Fibroblast of lung (primary cell): Measurements from ENCODE around the gene GAB2. TPM values are rescaled to one million over a fixed set of nuclear protein-coding genes. Genes with fewer than 3 reads are reported as not detected.

Experiments
- DNase-seq, 2 donors: peaks; one replicate each; pipeline versions ENCODE4 v3.0.0 to v3.0.0-alpha.2; 2010; ENCODE audit warnings: low read depth in 2 of 2
- H2AFZ ChIP-seq: 2 replicates; pipeline ENCODE4 v1.5.1; 2012; ENCODE audit warnings: low read length, control low read depth, inconsistent platforms
- H3K27ac ChIP-seq: 2 replicates; pipeline ENCODE4 v1.5.1; 2011; ENCODE audit warnings: low read length, control low read depth; ENCODE audit not compliant: insufficient read depth
- H3K27me3 ChIP-seq: 2 replicates; pipeline ENCODE4 v1.5.1; 2011; ENCODE audit warnings: mild to moderate bottlenecking, low read length; ENCODE audit not compliant: control insufficient read depth, insufficient read depth
- H3K36me3 ChIP-seq: 2 replicates; pipeline ENCODE4 v1.5.1; 2011; ENCODE audit warnings: low read length; ENCODE audit not compliant: control insufficient read depth, insufficient read depth
- H3K4me1 ChIP-seq: 2 replicates; pipeline ENCODE4 v1.5.1; 2011; ENCODE audit warnings: low read length; ENCODE audit not compliant: control insufficient read depth, insufficient read depth; ENCODE audit errors: extremely low read depth
- H3K4me2 ChIP-seq: 2 replicates; pipeline ENCODE4 v1.5.1; 2011; ENCODE audit warnings: low read length, control low read depth; ENCODE audit not compliant: insufficient read depth; ENCODE audit errors: extremely low read depth
- H3K4me3 ChIP-seq, 4 experiments: fragments of 200-600 bp in 1 of 4; sonication (generic) in 1 of 4; replicated peaks in 1 of 4; 2 replicates each; pipeline ENCODE4 v1.5.1; 2011 to 2016; ENCODE audit warnings: low read length in 4 of 4, low read depth in 3 of 4, mild to moderate bottlenecking in 3 of 4, control low read depth in 2 of 4, inconsistent platforms in 1 of 4, mixed read lengths in 1 of 4; ENCODE audit not compliant: insufficient read depth in 1 of 4; ENCODE audit errors: control extremely low read depth in 1 of 4
- H3K79me2 ChIP-seq: 2 replicates; pipeline ENCODE4 v1.5.1; 2012; ENCODE audit warnings: mild to moderate bottlenecking, low read length, inconsistent platforms; ENCODE audit not compliant: control insufficient read depth, insufficient read depth
- H3K9ac ChIP-seq: 2 replicates; pipeline ENCODE4 v1.5.1; 2011; ENCODE audit warnings: mild to moderate bottlenecking, low read length, control low read depth; ENCODE audit not compliant: insufficient read depth
- H3K9me3 ChIP-seq: 2 replicates; pipeline ENCODE4 v1.5.1; 2012; ENCODE audit warnings: low read depth, low read length; ENCODE audit not compliant: control insufficient read depth, insufficient read depth
- H4K20me1 ChIP-seq: 2 replicates; pipeline ENCODE4 v1.5.1; 2011; ENCODE audit warnings: low read length; ENCODE audit not compliant: control insufficient read depth, insufficient read depth; ENCODE audit errors: extremely low read depth
- CTCF ChIP-seq, 2 donors: IDR thresholded peaks in 1 of 2; conservative IDR thresholded peaks in 1 of 2; 1 replicate in 1 of 2; 2 replicates in 1 of 2; pipeline ENCODE4 v1.5.1; 2011 to 2012; ENCODE audit warnings: low read length in 2 of 2, control low read depth in 1 of 2, inconsistent platforms in 1 of 2, low read depth in 1 of 2, mild to moderate bottlenecking in 1 of 2
- EZH2 ChIP-seq: IDR thresholded peaks from 2 replicates; pipeline ENCODE4 v1.5.1; 2012; ENCODE audit warnings: low read length, control low read depth, mild to moderate bottlenecking; ENCODE audit errors: missing control alignments
- polyA plus RNA-seq, 2 donors: library from polyadenylated mRNA; depleted of rRNA in 1 of 2; stranded (reverse) in 1 of 2; unstranded in 1 of 2; fragments of >200 nt; gene quantifications; 2 replicates each; pipeline ENCODE4 v1.2.1, GENCODE V29; 2011 to 2012; ENCODE audit warnings: missing spikeins in 1 of 2
- total RNA-seq: library from RNA; depleted of rRNA; stranded (reverse); fragments of >200 nt; gene quantifications from 2 replicates; pipeline ENCODE4 v1.2.1, GENCODE V29; 2014

Gene GAB2
- total and polyA plus RNA-seq, 2 donors (not counting 1 experiment from before 2014, with no cell fraction given): 7.1 to 14.0 TPM

GRCh38 chr11:78379039-78379670 lies 38.5 kb downstream of the GAB2 start:
- TF ChIP-seq EZH2 (no peak), CTCF (conservative IDR thresholded peaks at IDR 0.05 in 1 of 2, IDR thresholded peaks at IDR 0.05 in 1 of 2; ENCODE audit: low read depth in 1 of 2, low read length in 2 of 2) (no peak)
- Histone ChIP-seq H3K36me3 (no peaks in the 10 kb centered on the region), H2AFZ (no peak overlapping the region), H3K9me3 (no peaks in the 10 kb centered on the region), H3K4me2 (no peak overlapping the region), H3K4me1 (no peaks in the 10 kb centered on the region), H3K27ac (no peak overlapping the region), H3K9ac (no peak overlapping the region), H3K4me3 (no peak overlapping the region), H4K20me1 (no peaks in the 10 kb centered on the region), H3K79me2 (no peaks in the 10 kb centered on the region), H3K27me3 (no peaks in the 10 kb centered on the region)
- DNase-seq: no peak

- no peaks in the 10 kb centered on the region for H3K27me3 ChIP-seq
- no peak for DNase-seq
- no peak overlapping the region for H3K9ac ChIP-seq
- H3K4me2 ChIP-seq: no peak overlapping the region
- no peaks in the 10 kb centered on the region for H3K4me1 ChIP-seq
- no peaks in the 10 kb centered on the region for H3K9me3 ChIP-seq
- no peak overlapping the region for H3K27ac ChIP-seq
- no peak overlapping the region for H3K4me3 ChIP-seq
- no peak for TF ChIP-seq CTCF (conservative IDR thresholded peaks at IDR 0.05 in 1 of 2, IDR thresholded peaks at IDR 0.05 in 1 of 2; ENCODE audit: low read depth in 1 of 2, low read length in 2 of 2)
- H3K79me2 ChIP-seq: no peaks in the 10 kb centered on the region
- no peaks in the 10 kb centered on the region for H4K20me1 ChIP-seq
- H3K36me3 ChIP-seq: no peaks in the 10 kb centered on the region
- no peak overlapping the region for H2AFZ ChIP-seq
Observed at GRCh38 chr11:78377625-78378418, 39.8 kb downstream of the GAB2 start.

- TF ChIP-seq EZH2 (no peak), CTCF (conservative IDR thresholded peaks at IDR 0.05 in 1 of 2, IDR thresholded peaks at IDR 0.05 in 1 of 2; ENCODE audit: low read depth in 1 of 2, low read length in 2 of 2) (no peak)
Observed at GRCh38 chr11:78376858-78377257, 40.8 kb downstream of the GAB2 start.

More at GRCh38 chr11:78376858-78377257, 40.8 kb downstream of the GAB2 start:
- no peak overlapping the region for H3K4me3 ChIP-seq
- no peaks in the 10 kb centered on the region for H3K79me2 ChIP-seq
- H3K27ac ChIP-seq: no peak overlapping the region
- no peak overlapping the region for H3K9ac ChIP-seq
- H3K4me1 ChIP-seq: no peaks in the 10 kb centered on the region
- H3K27me3 ChIP-seq: no peaks in the 10 kb centered on the region
- H3K4me2 ChIP-seq: no peak overlapping the region
- DNase-seq: no peak
- H4K20me1 ChIP-seq: no peaks in the 10 kb centered on the region
- no peaks in the 10 kb centered on the region for H3K9me3 ChIP-seq
- H3K36me3 ChIP-seq: no peaks in the 10 kb centered on the region
- H2AFZ ChIP-seq: no peak overlapping the region
